Measurements from ENCODE around the gene GSS.

GRCh38 chr20:34931771-34932170 lies 23.8 kb downstream of the GSS start:
- TF ChIP-seq POLR2A (IDR thresholded peaks at IDR 0.05), result no peak
- TF ChIP-seq CTCF (IDR thresholded peaks at IDR 0.05), result no peak
